ENCODE measurements around the gene DNAH2. TPM values are rescaled to one million over a fixed set of nuclear protein-coding genes. Genes with fewer than 3 reads are reported as not detected.

DNAH2 gene
- polyA plus RNA-seq, 1 of the 3 experiments (the other 2 are of a cell fraction): 0.13 TPM

GRCh38 chr17:7853691-7854038 is 136.1 kb downstream of the DNAH2 start:
- Histone ChIP-seq H3K27ac (ENCODE audit: low read depth in 2 of 2, low read length in 1 of 2) (no peak overlapping the region), H3K9me2 (no peaks in the 10 kb centered on the region), H3K4me2 (no peak overlapping the region), H3K9ac (no peak overlapping the region), H3K36me3 (replicated peaks in 1 of 2; ENCODE audit: control insufficient read depth in 1 of 2, insufficient read depth in 2 of 2, low read length in 1 of 2) (peaks cover 33 to 58% of the 10 kb centered on the region in 2 experiments), H3F3A (replicated peaks; ENCODE audit: insufficient read depth) (peaks cover 37% of the 10 kb centered on the region), H3K4me1 (ENCODE audit: control insufficient read depth in 1 of 2, insufficient read depth in 2 of 2, low read depth in 1 of 2, low read length in 1 of 2) (peaks cover 15 to 37% of the 10 kb centered on the region in 2 experiments; a peak in 2 of 4 replicates), H2AFZ (ENCODE audit: low read depth) (no peak overlapping the region), H3K27me3 (ENCODE audit: insufficient read depth) (no peaks in the 10 kb centered on the region), H3K79me2 (ENCODE audit: insufficient read depth) (peaks cover 5% of the 10 kb centered on the region; the same call in 1 of the 2 replicates), H3K4me3 (ENCODE audit: low read depth in 2 of 2, low read length in 1 of 2) (no peak overlapping the region), H4K20me1 (ENCODE audit: insufficient read depth) (peaks cover 27% of the 10 kb centered on the region), H3K9me3 (no peaks in the 10 kb centered on the region)
- no peak for DNase-seq
- ChIA-PET POLR2A (no interaction called here), CTCF (interaction anchor here (0.8 to 5.2 kb wide), 4 partner anchors 18 to 110 kb away, joined by 3 to 44 read pairs (median 7); partner anchors contain the start of gene RNF227)
- TF ChIP-seq MXI1 (IDR thresholded peaks at IDR 0.05; ENCODE audit: low read depth, low read length) (no peak), ELF1 (IDR thresholded peaks at IDR 0.05) (no peak), NFIC (IDR thresholded peaks at IDR 0.05; ENCODE audit: borderline replicate concordance) (no peak), REST (IDR thresholded peaks at IDR 0.05; ENCODE audit: low read depth, low read length) (no peak), TCF12 (IDR thresholded peaks at IDR 0.05) (no peak), JUND (IDR thresholded peaks at IDR 0.05) (no peak), YY1 (IDR thresholded peaks at IDR 0.05; ENCODE audit: low read depth) (no peak), TEAD4 (IDR thresholded peaks at IDR 0.05; ENCODE audit: borderline replicate concordance, insufficient read depth) (no peak), IRF3 (IDR thresholded peaks at IDR 0.05; ENCODE audit: low read depth, low read length) (no peak), SMC3 (IDR thresholded peaks at IDR 0.05; ENCODE audit: low read depth, low read length) (no peak), MEF2A (IDR thresholded peaks at IDR 0.05; ENCODE audit: borderline replicate concordance, low read depth) (no peak)
- 96% methylated on average over 21 of the region's 21 CpGs for WGBS (ENCODE audit: low lambda C conversion rate)

GRCh38 chr17:7854078-7854777 is 136.7 kb downstream of the DNAH2 start:
- no peaks in the 10 kb centered on the region for H3K9me3 ChIP-seq
- H3F3A ChIP-seq (replicated peaks; ENCODE audit: insufficient read depth): peaks cover 37% of the 10 kb centered on the region
- no peak overlapping the region for H3K27ac ChIP-seq (ENCODE audit: low read depth in 2 of 2, low read length in 1 of 2)
- H3K9me2 ChIP-seq: no peaks in the 10 kb centered on the region
- peaks cover 21 to 43% of the 10 kb centered on the region in 2 experiments; a peak in 3 of 4 replicates for H3K4me1 ChIP-seq (ENCODE audit: control insufficient read depth in 1 of 2, insufficient read depth in 2 of 2, low read depth in 1 of 2, low read length in 1 of 2)
- no peak overlapping the region for H3K4me2 ChIP-seq
- H3K79me2 ChIP-seq (ENCODE audit: insufficient read depth): peaks cover 10% of the 10 kb centered on the region; the same call in 1 of the 2 replicates
- WGBS (ENCODE audit: low lambda C conversion rate): 91% methylated on average over 31 of the region's 31 CpGs
- no peak overlapping the region for H2AFZ ChIP-seq (ENCODE audit: low read depth)
- ChIA-PET CTCF (interaction anchor here (0.8 to 5.2 kb wide), 4 partner anchors 19 to 111 kb away, joined by 3 to 44 read pairs (median 7); partner anchors contain the start of gene RNF227), POLR2A (no interaction called here)
- no peaks in the 10 kb centered on the region for H3K27me3 ChIP-seq (ENCODE audit: insufficient read depth)
- H4K20me1 ChIP-seq (ENCODE audit: insufficient read depth): peaks cover 26% of the 10 kb centered on the region
- TF ChIP-seq GABPA (IDR thresholded peaks at IDR 0.05; ENCODE audit: low read depth) (no peak), MEF2A (IDR thresholded peaks at IDR 0.05; ENCODE audit: borderline replicate concordance, low read depth) (no peak), USF1 (IDR thresholded peaks at IDR 0.05; ENCODE audit: borderline replicate concordance, low read depth) (no peak), NRF1 (IDR thresholded peaks at IDR 0.05; ENCODE audit: low read depth, low read length) (no peak), EP300 (IDR thresholded peaks at IDR 0.05; ENCODE audit: borderline replicate concordance in 1 of 2, low read depth in 1 of 2, low read length in 1 of 2) (no peak)
- no peak overlapping the region for H3K4me3 ChIP-seq (ENCODE audit: low read depth in 2 of 2, low read length in 1 of 2)
- no peak overlapping the region for H3K9ac ChIP-seq
- H3K36me3 ChIP-seq (replicated peaks in 1 of 2; ENCODE audit: control insufficient read depth in 1 of 2, insufficient read depth in 2 of 2, low read length in 1 of 2): peaks cover 33 to 53% of the 10 kb centered on the region in 2 experiments
- no peak for DNase-seq

Data from SK-N-SH (cell line).